Measurements from ENCODE around the gene NPL.

- TF ChIP-seq CTCF (conservative IDR thresholded peaks at IDR 0.05; ENCODE audit: low read length) = no peak
- no peak for TF ChIP-seq EZH2phosphoT487 (IDR thresholded peaks at IDR 0.05; ENCODE audit: borderline replicate concordance)
Measured at GRCh38 chr1:182766881-182767645, 22.5 kb upstream of the NPL start.
